Esophagus squamous epithelium (tissue), 4 donors: ENCODE measurements around the gene MEI1.

Experiments
- POLR2A ChIP-seq, 4 donors: fragments of 450-650 bp; IDR thresholded peaks; one replicate each; pipeline ENCODE4 v1.6.1; 2017; ENCODE audit warnings: antibody characterized with exemption in 4 of 4, mild to moderate bottlenecking in 4 of 4, moderate library complexity in 3 of 4
- TF ChIP-seq, protein P1 (sequence below), 6 experiments: fragments of 450-650 bp in 4 of 6; fragments of 200-600 bp in 2 of 6; sonication (generic) in 2 of 6; IDR thresholded peaks; one replicate each; pipeline ENCODE4 v1.5.1; 2016 to 2019; ENCODE audit warnings: antibody characterized with exemption in 6 of 6, mild to moderate bottlenecking in 4 of 6, moderate library complexity in 4 of 6

DNA sequence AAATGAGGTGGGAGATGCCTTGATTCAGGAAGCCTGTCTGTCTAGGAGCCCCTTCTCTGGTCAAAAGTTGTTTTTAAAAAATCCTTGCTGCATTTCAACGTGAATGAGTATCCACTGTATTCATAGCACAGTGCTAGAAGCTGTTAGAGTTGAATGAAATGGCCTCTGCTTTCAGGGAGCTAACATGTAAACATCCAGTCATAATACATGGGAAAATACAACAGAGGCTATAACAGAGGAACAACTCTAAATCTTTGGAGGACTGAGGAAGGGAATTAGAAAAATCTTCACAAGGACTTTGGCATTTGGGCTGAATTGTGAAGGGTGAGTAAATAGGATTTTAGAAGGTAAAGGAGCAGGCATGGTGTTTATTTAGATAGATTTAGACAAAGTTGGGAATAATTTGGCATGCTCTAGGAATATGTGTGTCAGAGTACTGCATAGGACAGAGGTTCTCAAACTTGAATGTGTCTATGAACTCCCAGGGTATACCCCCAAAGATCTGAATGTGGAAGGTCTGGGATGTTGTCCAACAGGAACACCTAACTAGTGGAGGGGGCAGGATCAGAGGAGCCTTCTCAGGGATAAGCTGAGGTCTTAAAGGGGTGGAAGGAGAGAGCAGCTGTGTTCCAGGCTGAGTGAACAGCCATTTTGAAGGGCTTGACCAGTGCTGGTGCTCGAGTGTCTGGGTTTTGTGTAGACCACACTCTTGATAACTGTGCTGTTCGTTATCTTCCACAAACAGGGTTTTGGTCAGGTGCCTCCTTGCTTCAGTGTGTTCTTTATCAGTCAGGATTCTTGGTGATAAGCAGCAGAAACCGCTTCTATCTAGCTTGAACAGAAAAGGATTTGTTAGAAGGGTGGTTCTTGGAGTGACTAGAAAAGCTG lies 146.3 kb downstream of the MEI1 start:
- TF ChIP-seq, protein P1, sequence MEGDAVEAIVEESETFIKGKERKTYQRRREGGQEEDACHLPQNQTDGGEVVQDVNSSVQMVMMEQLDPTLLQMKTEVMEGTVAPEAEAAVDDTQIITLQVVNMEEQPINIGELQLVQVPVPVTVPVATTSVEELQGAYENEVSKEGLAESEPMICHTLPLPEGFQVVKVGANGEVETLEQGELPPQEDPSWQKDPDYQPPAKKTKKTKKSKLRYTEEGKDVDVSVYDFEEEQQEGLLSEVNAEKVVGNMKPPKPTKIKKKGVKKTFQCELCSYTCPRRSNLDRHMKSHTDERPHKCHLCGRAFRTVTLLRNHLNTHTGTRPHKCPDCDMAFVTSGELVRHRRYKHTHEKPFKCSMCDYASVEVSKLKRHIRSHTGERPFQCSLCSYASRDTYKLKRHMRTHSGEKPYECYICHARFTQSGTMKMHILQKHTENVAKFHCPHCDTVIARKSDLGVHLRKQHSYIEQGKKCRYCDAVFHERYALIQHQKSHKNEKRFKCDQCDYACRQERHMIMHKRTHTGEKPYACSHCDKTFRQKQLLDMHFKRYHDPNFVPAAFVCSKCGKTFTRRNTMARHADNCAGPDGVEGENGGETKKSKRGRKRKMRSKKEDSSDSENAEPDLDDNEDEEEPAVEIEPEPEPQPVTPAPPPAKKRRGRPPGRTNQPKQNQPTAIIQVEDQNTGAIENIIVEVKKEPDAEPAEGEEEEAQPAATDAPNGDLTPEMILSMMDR (IDR thresholded peaks at IDR 0.05) = no peak
- TF ChIP-seq POLR2A (IDR thresholded peaks at IDR 0.05) = no peak
